GM19239 (cell line): Measurements from ENCODE around the gene ADCY5.

Experiments
- DNase-seq: peaks from one replicate; pipeline ENCODE4 v3.0.0; 2011; ENCODE audit warnings: low spot score; ENCODE audit not compliant: insufficient read length
- FAIRE-seq: peaks from 2 replicates; lab custom pipeline; 2011; peaks lifted over from hg19 to GRCh38; lab: Jason Lieb, UNC

Gene ADCY5

GRCh38 chr3:123314359-123315270 lies 134.3 kb downstream of the ADCY5 start:
- DNase-seq (no peak), FAIRE-seq (no peak)

GRCh38 chr3:123313889-123314288 lies 135.0 kb downstream of the ADCY5 start:
- no peak for DNase-seq
- FAIRE-seq, result no peak

- DNase-seq (no peak), FAIRE-seq (no peak)
These were observed 136.3 kb downstream of the ADCY5 start for GRCh38 chr3:123312331-123313265.

- no peak for DNase-seq
- FAIRE-seq, result no peak
These were observed 137.7 kb downstream of the ADCY5 start for GRCh38 chr3:123311201-123311600.

- DNase-seq, result no peak
- FAIRE-seq, result no peak
These were observed 138.1 kb downstream of the ADCY5 start for GRCh38 chr3:123310741-123311140.

GRCh38 chr3:123310186-123310585 lies 138.7 kb downstream of the ADCY5 start:
- DNase-seq (no peak), FAIRE-seq (no peak)

GRCh38 chr3:123307064-123307463 lies 141.8 kb downstream of the ADCY5 start:
- DNase-seq, result no peak
- FAIRE-seq, result no peak

DNA sequence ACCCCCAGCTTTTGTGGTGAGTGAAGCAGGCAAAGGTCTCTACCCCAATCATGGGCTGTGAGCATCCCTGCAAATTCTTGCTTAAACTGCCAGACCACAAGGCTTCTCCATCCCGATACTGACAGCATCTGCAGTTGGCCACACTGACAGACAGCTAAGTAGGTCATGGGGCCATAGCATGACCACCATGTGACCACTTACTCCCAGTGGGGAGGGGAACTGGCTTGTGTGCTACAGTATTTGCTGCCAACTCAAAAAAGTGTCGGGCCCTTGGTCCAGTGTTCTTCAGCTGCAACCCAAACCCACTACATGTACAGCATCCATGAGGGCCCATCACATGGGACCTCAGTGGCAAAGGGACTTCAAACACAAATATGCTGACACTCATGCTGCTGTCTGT lies 143.7 kb downstream of the ADCY5 start:
- no peak for DNase-seq
- FAIRE-seq, result no peak

GRCh38 chr3:123303976-123304560 lies 144.8 kb downstream of the ADCY5 start:
- DNase-seq, result no peak
- FAIRE-seq, result no peak

GRCh38 chr3:123302961-123303360 lies 145.9 kb downstream of the ADCY5 start:
- DNase-seq (no peak), FAIRE-seq (no peak)

GRCh38 chr3:123301331-123302184 lies 147.3 kb downstream of the ADCY5 start:
- no peak for FAIRE-seq

DNA sequence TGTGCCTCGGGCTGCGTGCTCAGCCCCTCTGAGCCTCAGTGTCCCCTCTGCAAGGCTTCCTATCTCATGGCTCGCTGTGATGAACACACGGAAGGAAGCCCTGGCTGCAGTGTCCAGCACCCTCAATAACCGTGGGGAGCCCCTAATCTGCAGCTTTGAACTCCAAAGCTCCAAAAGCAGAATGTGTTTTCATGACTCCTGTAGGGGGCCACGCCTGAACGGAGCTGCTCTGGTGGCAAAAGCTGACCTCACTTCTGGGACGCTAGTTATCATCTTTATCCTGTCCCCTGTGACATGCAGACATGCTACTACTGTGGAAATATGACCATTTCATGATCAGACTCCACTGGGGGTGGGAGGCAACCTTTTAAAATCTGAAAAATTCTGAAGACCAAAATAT lies 148.3 kb downstream of the ADCY5 start:
- FAIRE-seq (no peak), DNase-seq (no peak)

More at GRCh38 chr3:123301331-123302184, 147.3 kb downstream of the ADCY5 start:
- DNase-seq, result no peak

- DNase-seq, result no peak
- FAIRE-seq, result no peak
These were observed 148.8 kb downstream of the ADCY5 start for GRCh38 chr3:123300056-123300455.

- DNase-seq (no peak), FAIRE-seq (no peak)
These were observed 149.3 kb downstream of the ADCY5 start for GRCh38 chr3:123299581-123299980.

DNA sequence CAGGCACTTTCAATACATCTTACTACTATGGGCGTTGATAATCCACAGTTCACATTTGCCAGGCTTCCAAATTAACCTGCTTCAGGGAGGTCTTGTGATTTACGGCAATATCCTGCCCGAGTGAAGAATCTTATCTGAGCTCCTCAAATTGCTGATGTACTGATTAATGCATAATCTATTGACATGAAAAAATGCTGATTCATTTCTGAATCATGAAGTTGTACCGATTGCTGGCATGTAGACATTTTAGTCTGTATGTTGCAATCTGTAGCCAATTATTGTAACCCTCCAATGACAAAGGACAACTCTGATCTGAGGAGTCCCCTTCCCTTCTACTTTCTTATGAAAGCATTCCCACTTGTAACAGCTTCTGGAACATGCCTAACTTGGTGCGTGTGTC lies 150.0 kb downstream of the ADCY5 start:
- FAIRE-seq (no peak), DNase-seq (no peak)

- no peak for FAIRE-seq
- DNase-seq, result no peak
These were observed 151.3 kb downstream of the ADCY5 start for GRCh38 chr3:123297627-123297899.

- FAIRE-seq, result no peak
- no peak for DNase-seq
These were observed 151.9 kb downstream of the ADCY5 start for GRCh38 chr3:123296836-123297626.

GRCh38 chr3:123296261-123296660 lies 152.6 kb downstream of the ADCY5 start:
- DNase-seq (no peak), FAIRE-seq (no peak)

GRCh38 chr3:123295901-123296250 lies 153.0 kb downstream of the ADCY5 start:
- FAIRE-seq (no peak), DNase-seq (no peak)
